Subcutaneous adipose tissue (tissue), 4 donors: ENCODE data around the gene ABCB8. TPM values are rescaled to one million over a fixed set of nuclear protein-coding genes. Genes with fewer than 3 reads are reported as not detected.

ENCODE experiments used
- total RNA-seq, 4 donors: library from RNA; depleted of rRNA; stranded (reverse); fragments of >200 nt; gene quantifications; one replicate each; pipeline ENCODE4 v1.1.0, GENCODE V29; 2016
- TF ChIP-seq, protein P1 (sequence below): fragments of 450-650 bp; IDR thresholded peaks from one replicate; pipeline ENCODE4 v1.5.1; 2016; ENCODE audit warnings: low read depth, mild to moderate bottlenecking, control low read depth, antibody characterized with exemption, moderate library complexity

The ABCB8 gene
- total RNA-seq, 4 donors from 2014 or later, result 13.2 to 45.4 (median 14.9) TPM

DNA sequence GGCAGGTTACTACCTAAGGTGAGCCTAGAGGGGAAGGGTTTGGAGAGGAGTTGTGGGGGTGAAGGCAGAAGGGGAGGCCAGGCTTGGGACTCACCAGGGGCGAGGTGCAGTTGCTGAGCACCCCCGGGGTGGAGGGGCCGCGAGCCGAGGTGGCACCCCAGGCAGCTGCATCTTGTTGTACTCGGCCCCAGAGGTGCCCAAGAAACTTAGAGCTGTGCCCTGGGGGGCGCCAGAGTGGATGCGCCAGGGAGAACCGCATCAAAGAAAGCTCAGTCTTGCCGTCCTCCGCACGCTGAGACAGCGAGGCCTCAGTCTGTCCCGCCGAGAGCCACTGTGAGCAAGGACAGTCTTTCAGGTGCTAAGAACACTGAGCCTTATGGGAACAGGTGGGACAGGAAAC lies 11.3 kb upstream of the ABCB8 start:
- TF ChIP-seq, protein P1, sequence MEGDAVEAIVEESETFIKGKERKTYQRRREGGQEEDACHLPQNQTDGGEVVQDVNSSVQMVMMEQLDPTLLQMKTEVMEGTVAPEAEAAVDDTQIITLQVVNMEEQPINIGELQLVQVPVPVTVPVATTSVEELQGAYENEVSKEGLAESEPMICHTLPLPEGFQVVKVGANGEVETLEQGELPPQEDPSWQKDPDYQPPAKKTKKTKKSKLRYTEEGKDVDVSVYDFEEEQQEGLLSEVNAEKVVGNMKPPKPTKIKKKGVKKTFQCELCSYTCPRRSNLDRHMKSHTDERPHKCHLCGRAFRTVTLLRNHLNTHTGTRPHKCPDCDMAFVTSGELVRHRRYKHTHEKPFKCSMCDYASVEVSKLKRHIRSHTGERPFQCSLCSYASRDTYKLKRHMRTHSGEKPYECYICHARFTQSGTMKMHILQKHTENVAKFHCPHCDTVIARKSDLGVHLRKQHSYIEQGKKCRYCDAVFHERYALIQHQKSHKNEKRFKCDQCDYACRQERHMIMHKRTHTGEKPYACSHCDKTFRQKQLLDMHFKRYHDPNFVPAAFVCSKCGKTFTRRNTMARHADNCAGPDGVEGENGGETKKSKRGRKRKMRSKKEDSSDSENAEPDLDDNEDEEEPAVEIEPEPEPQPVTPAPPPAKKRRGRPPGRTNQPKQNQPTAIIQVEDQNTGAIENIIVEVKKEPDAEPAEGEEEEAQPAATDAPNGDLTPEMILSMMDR, result no peak

DNA sequence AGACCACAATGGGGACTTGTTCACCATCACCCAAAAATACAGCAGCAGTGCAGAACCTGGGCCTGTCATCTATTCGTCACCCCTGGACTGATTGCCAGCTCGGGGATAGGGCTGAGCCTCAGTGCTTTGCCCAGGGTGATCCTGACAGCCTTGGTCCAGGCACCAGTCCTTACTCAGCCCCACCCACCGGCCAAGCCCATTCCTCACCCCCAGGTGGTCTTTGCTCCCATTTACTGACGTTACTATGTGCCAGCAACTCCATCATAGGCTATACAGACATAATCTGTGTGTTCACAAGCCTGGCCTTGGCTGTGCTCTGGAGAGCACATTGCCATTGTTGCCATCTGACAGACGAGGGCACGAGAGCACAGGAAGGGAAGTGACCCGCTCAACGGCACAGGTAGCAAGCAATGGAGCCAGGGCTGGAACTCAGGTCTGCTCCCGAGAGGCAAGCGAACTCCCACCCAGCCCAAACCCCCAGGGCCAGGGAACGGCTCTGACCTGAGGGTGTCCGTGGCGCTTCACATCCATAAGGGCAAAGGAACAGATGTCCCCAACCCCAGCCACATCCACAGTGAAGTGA lies 10.8 kb upstream of the ABCB8 start:
- TF ChIP-seq, protein P1, result no peak

DNA sequence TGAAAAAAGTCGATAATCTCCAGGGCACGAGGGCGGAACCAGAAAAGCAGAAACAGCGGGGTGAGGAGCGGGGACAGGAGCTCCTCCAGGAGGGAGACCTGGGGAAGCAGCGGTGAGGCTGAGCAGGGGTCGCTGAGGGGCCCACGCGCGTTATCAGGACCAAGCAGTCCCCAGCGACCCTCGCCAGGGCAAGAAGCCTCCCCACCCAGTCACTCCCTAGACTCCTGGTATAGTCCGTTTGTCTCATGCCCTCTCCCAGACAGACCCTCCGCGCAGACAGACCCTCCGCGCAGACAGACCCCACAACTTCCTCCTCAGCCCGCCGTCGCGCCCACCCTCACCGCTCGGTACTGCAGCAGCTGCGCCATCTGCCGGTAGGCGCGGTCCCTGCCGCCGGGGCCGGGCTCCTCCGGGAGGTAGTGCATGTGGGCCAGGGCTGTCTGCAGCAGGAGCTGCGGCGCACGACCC lies 10.3 kb upstream of the ABCB8 start:
- TF ChIP-seq, protein P1, result no peak

DNA sequence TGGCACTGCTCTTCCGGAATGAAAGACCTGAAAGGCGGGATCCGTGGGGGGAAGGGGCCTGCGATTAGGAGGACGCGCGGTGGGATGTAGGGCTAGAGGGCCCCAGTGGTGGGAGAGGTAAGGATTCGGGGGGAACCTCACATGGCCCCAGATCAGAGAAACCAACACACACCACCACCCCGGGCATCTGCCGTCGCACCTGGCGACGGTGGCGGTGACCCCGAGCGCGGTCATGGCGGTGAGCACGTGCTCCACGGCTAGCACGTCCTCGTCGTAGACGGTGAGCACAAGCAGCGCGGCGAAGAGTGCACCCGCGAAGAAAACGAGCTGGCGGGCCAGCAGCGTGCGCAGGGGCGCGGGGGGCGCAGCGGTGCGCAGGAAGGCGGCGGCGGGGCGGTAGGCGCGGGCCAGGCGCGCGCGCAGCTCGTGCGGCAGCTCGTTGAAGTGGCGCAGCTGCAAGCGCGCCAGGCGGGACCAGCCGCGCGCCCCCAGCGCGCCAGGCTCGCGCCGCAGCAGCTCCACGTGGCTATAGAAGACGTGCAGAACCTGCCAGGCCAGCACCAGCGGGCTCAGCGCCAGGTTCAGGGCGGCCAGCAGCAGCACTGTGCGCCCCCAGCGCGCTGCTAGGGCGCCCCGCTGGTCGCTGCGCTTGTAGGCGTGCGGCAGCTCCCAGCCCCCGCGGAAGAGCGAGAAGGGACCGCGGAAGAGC lies 9.7 kb upstream of the ABCB8 start:
- TF ChIP-seq, protein P1, result no peak

DNA sequence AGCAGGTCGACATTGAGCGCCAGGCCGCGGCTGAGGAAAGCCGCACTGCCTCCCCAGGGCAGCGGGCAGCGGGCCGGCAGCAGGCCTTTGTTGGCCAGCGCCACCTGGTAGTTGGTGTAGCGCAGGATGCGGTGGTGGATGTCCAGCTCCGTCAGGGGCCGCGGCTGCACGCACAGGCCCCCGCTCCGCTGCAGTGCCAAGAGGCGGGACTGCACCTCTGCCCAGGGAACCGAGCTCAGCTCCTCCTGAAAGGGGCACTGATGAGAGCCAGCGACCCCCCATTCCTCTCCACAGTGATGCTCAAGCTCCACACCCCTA lies 9.2 kb upstream of the ABCB8 start:
- TF ChIP-seq, protein P1, result no peak

DNA sequence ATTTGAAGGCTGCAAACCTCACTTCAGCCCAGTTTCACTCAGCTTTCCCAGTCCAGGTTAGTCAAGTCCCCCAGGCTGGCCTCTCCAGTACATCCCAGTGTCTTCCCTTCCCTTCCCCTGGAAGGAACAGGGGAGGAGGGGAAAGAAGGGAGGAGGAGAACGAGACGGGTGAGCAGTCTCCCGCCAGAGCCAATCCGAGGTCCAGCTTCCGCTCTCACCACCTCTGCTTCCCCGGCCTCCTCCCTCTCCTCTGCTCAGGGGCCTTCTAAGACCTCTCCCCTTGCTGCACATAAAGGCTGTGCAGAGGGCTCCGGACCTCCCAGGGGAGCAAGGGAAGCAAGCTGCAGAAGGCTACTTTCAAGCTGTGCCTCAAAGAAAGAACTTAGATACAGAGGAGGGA lies 8.0 kb upstream of the ABCB8 start:
- TF ChIP-seq, protein P1, result no peak

DNA sequence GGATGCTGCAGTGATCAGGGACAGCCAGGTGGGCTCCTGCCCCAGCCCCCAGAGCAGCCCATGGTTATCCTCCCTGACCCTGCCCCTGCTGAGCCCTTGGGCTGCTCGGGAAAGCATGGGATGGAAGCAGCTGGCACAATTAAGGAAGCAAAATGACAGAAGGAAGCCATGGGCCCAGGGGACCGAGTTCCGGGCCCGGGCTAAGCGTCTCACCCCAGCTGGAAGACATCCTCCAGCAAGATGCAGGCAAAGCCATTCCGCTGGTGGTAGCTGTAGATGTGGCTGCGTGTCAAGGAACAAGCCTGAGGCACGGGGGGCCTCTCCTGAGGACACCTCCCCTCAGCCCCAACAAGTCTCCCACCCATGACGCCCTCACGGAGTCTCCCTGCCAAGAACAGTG lies 5.0 kb upstream of the ABCB8 start:
- TF ChIP-seq, protein P1, result no peak
